ENCODE measurements around the gene TMEM139.

DNA sequence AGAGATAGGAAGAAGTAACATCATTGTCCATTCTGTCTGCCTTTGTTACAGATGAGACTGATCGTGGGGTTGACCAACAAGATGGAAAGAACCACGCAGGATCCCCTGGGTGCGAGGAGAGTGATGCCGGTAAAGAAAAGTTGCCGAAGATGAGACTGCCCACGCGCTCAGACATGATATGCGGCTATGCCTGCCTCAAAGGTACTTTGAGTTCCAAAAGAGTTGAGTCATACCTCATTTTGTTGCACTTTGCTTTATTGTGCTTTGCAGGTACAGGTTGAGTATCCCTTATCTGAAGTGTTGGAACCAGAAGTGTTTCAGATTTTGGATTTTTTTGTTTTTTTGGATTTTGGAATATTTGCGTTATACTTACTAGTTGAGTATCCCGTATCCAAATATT, 19.0 kb downstream of the TMEM139 start:
- TF ChIP-seq, protein P1, sequence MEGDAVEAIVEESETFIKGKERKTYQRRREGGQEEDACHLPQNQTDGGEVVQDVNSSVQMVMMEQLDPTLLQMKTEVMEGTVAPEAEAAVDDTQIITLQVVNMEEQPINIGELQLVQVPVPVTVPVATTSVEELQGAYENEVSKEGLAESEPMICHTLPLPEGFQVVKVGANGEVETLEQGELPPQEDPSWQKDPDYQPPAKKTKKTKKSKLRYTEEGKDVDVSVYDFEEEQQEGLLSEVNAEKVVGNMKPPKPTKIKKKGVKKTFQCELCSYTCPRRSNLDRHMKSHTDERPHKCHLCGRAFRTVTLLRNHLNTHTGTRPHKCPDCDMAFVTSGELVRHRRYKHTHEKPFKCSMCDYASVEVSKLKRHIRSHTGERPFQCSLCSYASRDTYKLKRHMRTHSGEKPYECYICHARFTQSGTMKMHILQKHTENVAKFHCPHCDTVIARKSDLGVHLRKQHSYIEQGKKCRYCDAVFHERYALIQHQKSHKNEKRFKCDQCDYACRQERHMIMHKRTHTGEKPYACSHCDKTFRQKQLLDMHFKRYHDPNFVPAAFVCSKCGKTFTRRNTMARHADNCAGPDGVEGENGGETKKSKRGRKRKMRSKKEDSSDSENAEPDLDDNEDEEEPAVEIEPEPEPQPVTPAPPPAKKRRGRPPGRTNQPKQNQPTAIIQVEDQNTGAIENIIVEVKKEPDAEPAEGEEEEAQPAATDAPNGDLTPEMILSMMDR (IDR thresholded peaks at IDR 0.05; ENCODE audit: poor library complexity): no peak
- TF ChIP-seq EZH2 (IDR thresholded peaks at IDR 0.05; ENCODE audit: borderline replicate concordance) (no peak), EZH2phosphoT487 (IDR thresholded peaks at IDR 0.05; ENCODE audit: low read depth, severe bottlenecking, unreplicated experiment) (no peak)
